Tibial nerve (tissue), 4 donors: ENCODE results near the gene TFPI2. TPM values are rescaled to one million over a fixed set of nuclear protein-coding genes. Genes with fewer than 3 reads are reported as not detected.

Experiments
- DNase-seq, 2 donors: peaks; one replicate each; pipeline ENCODE4 v3.0.0-alpha.2; 2019; ENCODE audit warnings: low spot score in 2 of 2
- H3K27ac ChIP-seq, 4 donors: fragments of 200-600 bp; sonication (generic) in 3 of 4; one replicate each; pipeline ENCODE4 v1.5.1; 2017 to 2019; ENCODE audit warnings: mild to moderate bottlenecking in 1 of 4
- H3K27me3 ChIP-seq, 2 donors: fragments of 200-600 bp; sonication (generic) in 1 of 2; one replicate each; pipeline versions ENCODE4 v1.5.1 to v1.6.0; 2017 to 2019
- H3K36me3 ChIP-seq, 3 donors: fragments of 200-600 bp; sonication (generic); one replicate each; pipeline ENCODE4 v1.5.1; 2018 to 2019
- H3K4me1 ChIP-seq, 4 donors: fragments of 200-600 bp; sonication (generic) in 3 of 4; one replicate each; pipeline ENCODE4 v1.5.1; 2017 to 2019
- H3K4me3 ChIP-seq, 4 donors: fragments of 200-600 bp; sonication (generic) in 3 of 4; one replicate each; pipeline ENCODE4 v1.5.1; 2017 to 2019; ENCODE audit warnings: mild to moderate bottlenecking in 1 of 4, moderate library complexity in 1 of 4
- H3K9me3 ChIP-seq, 4 donors: fragments of 200-600 bp; sonication (generic) in 3 of 4; one replicate each; pipeline ENCODE4 v1.5.1; 2017 to 2019
- CTCF ChIP-seq, 5 experiments: fragments of 200-600 bp in 3 of 5; fragments of 450-650 bp in 2 of 5; sonication (generic) in 3 of 5; IDR thresholded peaks; one replicate each; pipeline ENCODE4 v1.5.1; 2016 to 2019; ENCODE audit warnings: antibody characterized with exemption in 5 of 5, mild to moderate bottlenecking in 3 of 5, moderate library complexity in 2 of 5
- EP300 ChIP-seq, 2 donors: sonication (generic); formaldehyde crosslinking; IDR thresholded peaks; one replicate each; pipeline ENCODE4 v1.6.1; 2017; ENCODE audit warnings: antibody characterized with exemption in 2 of 2, mild to moderate bottlenecking in 1 of 2
- POLR2A ChIP-seq, 2 donors: fragments of 450-650 bp; IDR thresholded peaks; one replicate each; pipeline ENCODE4 v1.6.1; 2017; ENCODE audit warnings: antibody characterized with exemption in 2 of 2, mild to moderate bottlenecking in 2 of 2, moderate library complexity in 2 of 2
- WGBS, 2 donors: methylation state at CpG; one replicate each; pipeline ENCODE4 v1.1.5; 2018; 5-methylcytosine and 5-hydroxymethylcytosine counted together
- total RNA-seq, 4 donors: library from RNA; depleted of rRNA; stranded (reverse); fragments of >200 nt; gene quantifications; one replicate each; pipeline ENCODE4 v1.1.0, GENCODE V29; 2016

TFPI2 gene
- total RNA-seq, 4 donors from 2014 or later: 0.44 to 4.0 (median 1.8) TPM; not detected in 1

GRCh38 chr7:93931655-93932054, 41.1 kb upstream of the TFPI2 start:
- H3K4me3 ChIP-seq: no peak overlapping the region
- no peak overlapping the region for H3K27ac ChIP-seq
- H3K4me1 ChIP-seq: peaks cover 0 to 13% (median 0%) of the 10 kb centered on the region in 4 donors
- peaks cover 0 to 6% (median 0%) of the 10 kb centered on the region in 3 donors for H3K36me3 ChIP-seq
- DNase-seq: no peak
- 72 to 88% methylated on average over 3 of the region's 3 CpGs for WGBS, 2 donors
- H3K9me3 ChIP-seq: no peaks in the 10 kb centered on the region
- no peaks in the 10 kb centered on the region for H3K27me3 ChIP-seq
- TF ChIP-seq EP300 (IDR thresholded peaks at IDR 0.05) (no peak), POLR2A (IDR thresholded peaks at IDR 0.05) (no peak), CTCF (IDR thresholded peaks at IDR 0.05) (no peak)

DNA sequence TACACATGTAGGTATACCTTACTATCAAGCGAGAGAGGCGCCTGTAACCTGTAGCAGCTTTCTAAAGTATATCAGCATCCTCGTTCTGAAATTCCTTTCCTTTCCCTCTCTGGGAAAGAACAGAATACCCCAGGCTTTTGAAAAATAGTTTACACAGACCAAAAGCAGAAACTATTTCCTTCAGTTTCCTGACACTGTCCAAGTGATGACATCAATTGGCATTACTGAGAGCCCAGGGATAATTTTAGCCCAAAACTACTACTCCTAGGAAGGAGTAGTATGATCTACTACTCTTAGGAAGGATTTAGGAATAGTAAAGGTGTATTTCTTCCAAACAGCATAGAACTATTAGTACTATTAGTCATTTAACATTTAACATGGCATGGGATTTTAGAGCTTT, 37.0 kb upstream of the TFPI2 start:
- DNase-seq: no peak
- Histone ChIP-seq H3K4me1 (peaks cover 0 to 22% (median 0%) of the 10 kb centered on the region in 4 donors), H3K9me3 (no peaks in the 10 kb centered on the region), H3K27me3 (no peaks in the 10 kb centered on the region), H3K36me3 (peaks cover 0 to 12% (median 0%) of the 10 kb centered on the region in 3 donors), H3K4me3 (no peak overlapping the region), H3K27ac (peak overlapping the region in 2 of 4 donors; percentile 26 to 41)
- 66 to 77% methylated on average over 3 of the region's 3 CpGs for WGBS, 2 donors
- TF ChIP-seq EP300 (IDR thresholded peaks at IDR 0.05) (no peak), POLR2A (IDR thresholded peaks at IDR 0.05) (no peak), CTCF (IDR thresholded peaks at IDR 0.05) (no peak)

GRCh38 chr7:93926800-93927199, 36.2 kb upstream of the TFPI2 start:
- no peak for DNase-seq
- peaks cover 0 to 12% (median 0%) of the 10 kb centered on the region in 3 donors for H3K36me3 ChIP-seq
- no peak for TF ChIP-seq POLR2A (IDR thresholded peaks at IDR 0.05)
- TF ChIP-seq EP300 (IDR thresholded peaks at IDR 0.05): no peak
- TF ChIP-seq CTCF (IDR thresholded peaks at IDR 0.05): no peak
- H3K27ac ChIP-seq: peak overlapping the region in 1 of 4 donors; percentile 41
- no peak overlapping the region for H3K4me3 ChIP-seq
- peaks cover 0 to 22% (median 0%) of the 10 kb centered on the region in 4 donors for H3K4me1 ChIP-seq
- H3K27me3 ChIP-seq: no peaks in the 10 kb centered on the region
- 73 to 83% methylated on average over 1 of the region's 1 CpG for WGBS, 2 donors
- H3K9me3 ChIP-seq: no peaks in the 10 kb centered on the region

DNA sequence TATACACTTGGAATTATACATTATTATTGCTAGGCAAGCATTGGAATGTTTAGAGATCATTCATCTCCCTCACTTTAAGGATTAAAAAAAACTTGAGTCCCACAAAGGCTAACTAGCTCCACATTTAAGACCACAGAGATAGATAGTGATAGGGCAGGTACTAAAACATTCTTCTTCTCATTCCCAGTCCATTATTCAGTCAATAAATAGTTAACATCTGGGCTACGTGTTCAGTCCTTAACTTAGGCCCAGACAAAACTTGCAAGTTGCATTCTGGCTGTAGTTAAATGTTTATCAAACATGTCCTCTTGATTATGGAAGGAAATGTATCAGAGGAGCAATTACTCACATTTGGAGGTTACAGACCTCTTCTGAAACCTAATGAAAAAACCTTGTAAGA, 33.4 kb upstream of the TFPI2 start:
- H3K27ac ChIP-seq: peak overlapping the region in 2 of 4 donors; percentile 95
- TF ChIP-seq CTCF (IDR thresholded peaks at IDR 0.05) (no peak), POLR2A (IDR thresholded peaks at IDR 0.05) (no peak), EP300 (IDR thresholded peaks at IDR 0.05) (no peak)
- H3K4me3 ChIP-seq: peak overlapping the region; percentile 6 to 77 (median 66)
- H3K4me1 ChIP-seq: peaks cover 0 to 28% (median 0%) of the 10 kb centered on the region in 4 donors
- WGBS, 2 donors: 7 to 10% methylated on average over 1 of the region's 1 CpG
- no peaks in the 10 kb centered on the region for H3K9me3 ChIP-seq
- peaks cover 0 to 12% (median 0%) of the 10 kb centered on the region in 3 donors for H3K36me3 ChIP-seq
- DNase-seq: no peak
- H3K27me3 ChIP-seq: no peaks in the 10 kb centered on the region

GRCh38 chr7:93923296-93923695, 32.7 kb upstream of the TFPI2 start:
- Histone ChIP-seq H3K36me3 (peaks cover 0 to 12% (median 0%) of the 10 kb centered on the region in 3 donors), H3K9me3 (no peaks in the 10 kb centered on the region), H3K27ac (peak overlapping the region; percentile 83 to 95 (median 93)), H3K4me3 (peak overlapping the region; percentile 11 to 77 (median 66)), H3K4me1 (peaks cover 0 to 28% (median 0%) of the 10 kb centered on the region in 4 donors), H3K27me3 (no peaks in the 10 kb centered on the region)
- TF ChIP-seq EP300 (IDR thresholded peaks at IDR 0.05) (no peak), POLR2A (IDR thresholded peaks at IDR 0.05) (no peak), CTCF (IDR thresholded peaks at IDR 0.05) (no peak)
- 11 to 13% methylated on average over 6 of the region's 6 CpGs for WGBS, 2 donors
- DNase-seq: no peak
